Measurements from ENCODE around the gene C2orf15. TPM values are rescaled to one million over a fixed set of nuclear protein-coding genes. Genes with fewer than 3 reads are reported as not detected.

The C2orf15 gene
- total and polyA plus RNA-seq, 9 of the 15 experiments (the other 6 are each of a cell fraction or from before 2014, with no cell fraction given) = 0.04 to 0.27 (median 0.15) TPM; not detected in 1

GRCh38 chr2:99180755-99181623 lies 39.5 kb downstream of the C2orf15 start, which contains the start of the genes MITD1 and MRPL30 (continued):
- TF ChIP-seq ZNF609 (CRISPR knock-in tag; IDR thresholded peaks at IDR 0.05; ENCODE audit: borderline replicate concordance) = no peak
- TF ChIP-seq ZNF561 (CRISPR knock-in tag; conservative IDR thresholded peaks at IDR 0.05) = no peak
- peak in 2 of 3 experiments; percentile 44 to 74 for TF ChIP-seq YY1 (IDR thresholded peaks at IDR 0.05; ENCODE audit: borderline replicate concordance in 1 of 3, control insufficient read depth in 1 of 3, extremely low read depth in 1 of 3, insufficient read depth in 3 of 3, insufficient read length in 1 of 3, insufficient replicate concordance in 2 of 3, low read depth in 1 of 3, low read length in 2 of 3)
- TF ChIP-seq REST (IDR thresholded peaks at IDR 0.05; ENCODE audit: borderline replicate concordance) = peak; percentile 63
- no peak for TF ChIP-seq REST (CRISPR knock-in tag; IDR thresholded peaks at IDR 0.05; ENCODE audit: low read depth)
- peak; percentile 72 for TF ChIP-seq L3MBTL2 (IDR thresholded peaks at IDR 0.05)
- TF ChIP-seq NR2C1 (IDR thresholded peaks at IDR 0.05) = peak; percentile 96
- peak; percentile 98 for TF ChIP-seq NR2C1 (tag; IDR thresholded peaks at IDR 0.05)
